ENCODE results near the gene HIC2.
"Not testable (repeated sequence)": the region's sequence is repeated elsewhere in the genome, so short reads cannot be mapped to it uniquely, and the experiment has no call there.

Gene HIC2

GRCh38 chr22:21498489-21498888 lies 81.3 kb downstream of the HIC2 start:
- not testable (repeated sequence) for DNase-seq

GRCh38 chr22:21499623-21500506 lies 82.7 kb downstream of the HIC2 start:
- DNase-seq, result not testable (repeated sequence)

Data from fibroblast of skin of right biceps (primary cell).